Endometrial microvascular endothelial cells (primary cell): Measurements from ENCODE around the gene SHANK2. TPM values are rescaled to one million over a fixed set of nuclear protein-coding genes. Genes with fewer than 3 reads are reported as not detected.

Experiments used
- in situ Hi-C: cut with HindIII; loops from 2 replicates; pipeline ENCODE4 v1.10.0; 2017; ENCODE audit warnings: low sequenced_read_pairs, low pct_unique_long_range_greater_than_20kb; ENCODE audit errors: inconsistent ontology term
- total RNA-seq: library from RNA; depleted of rRNA; stranded (reverse); fragments of >200 nt; gene quantifications from one replicate; pipeline ENCODE4 v1.2.3, GENCODE V29; 2015; ENCODE audit errors: inconsistent ontology term

Gene SHANK2
- total RNA-seq, 1 donor from 2014 or later, result not detected

GRCh38 chr11:71227058-71227659, 25.2 kb downstream of the SHANK2 start:
- in situ Hi-C loops, result no loop called here

- in situ Hi-C loops, result no loop called here
Observed at GRCh38 chr11:71223671-71224660, 28.4 kb downstream of the SHANK2 start.

- in situ Hi-C loops, result no loop called here
Observed at GRCh38 chr11:71223081-71223405, 29.3 kb downstream of the SHANK2 start.

GRCh38 chr11:71222318-71223080, 29.9 kb downstream of the SHANK2 start:
- in situ Hi-C loops, result no loop called here

GRCh38 chr11:71221821-71222220, 30.6 kb downstream of the SHANK2 start:
- in situ Hi-C loops, result no loop called here

DNA sequence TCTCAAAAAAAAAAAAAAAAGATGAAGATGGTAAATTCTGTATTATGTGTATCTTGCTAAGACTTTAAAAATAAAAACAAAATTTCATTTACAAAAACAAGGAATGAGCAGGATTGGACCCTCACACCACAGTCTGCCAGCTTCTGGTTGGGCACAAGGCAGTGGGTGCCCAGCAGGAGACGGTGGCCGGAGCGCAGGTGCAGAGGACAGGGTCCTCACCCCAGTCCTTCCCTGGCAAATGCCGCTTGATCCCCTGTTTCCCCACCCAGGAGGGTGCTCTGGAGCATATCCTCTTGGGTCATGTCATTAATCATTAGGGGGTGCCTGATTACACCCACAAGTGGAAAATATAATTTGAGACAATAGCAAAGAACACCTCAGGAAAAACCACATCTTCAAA, 31.2 kb downstream of the SHANK2 start:
- in situ Hi-C loops, result no loop called here

DNA sequence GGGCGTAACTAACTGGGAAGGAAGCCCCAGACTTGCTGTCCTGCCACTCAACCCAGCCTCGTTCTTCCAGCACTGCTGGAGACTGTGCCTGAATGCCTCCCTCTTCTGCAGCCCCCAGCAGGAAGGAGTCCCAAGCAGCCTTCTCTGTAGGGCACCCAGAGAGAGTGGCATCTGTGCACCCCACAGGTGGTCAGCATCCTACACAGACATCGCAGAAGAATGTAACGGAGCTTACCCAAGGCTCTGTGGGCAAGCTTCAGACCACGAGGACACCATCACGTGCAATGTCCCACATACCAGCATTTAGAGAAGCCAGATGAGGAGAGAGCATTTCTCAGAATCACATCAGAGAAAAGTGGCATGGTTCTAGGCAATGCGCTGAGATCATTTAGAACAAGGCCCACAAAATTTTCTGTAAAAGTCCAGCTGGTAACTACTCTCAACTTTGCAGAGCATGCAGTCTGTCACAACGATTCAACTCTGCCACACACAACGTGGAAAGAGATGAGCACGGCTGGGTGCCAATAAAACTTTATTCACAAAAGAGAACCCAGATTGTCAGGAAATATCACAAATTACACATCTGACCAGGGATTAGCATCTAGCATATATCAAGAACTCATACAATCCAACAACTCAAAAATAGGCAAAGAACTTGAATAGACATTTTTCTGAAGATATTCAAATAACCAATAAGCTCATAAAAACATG, 33.4 kb downstream of the SHANK2 start:
- in situ Hi-C loops, result no loop called here

DNA sequence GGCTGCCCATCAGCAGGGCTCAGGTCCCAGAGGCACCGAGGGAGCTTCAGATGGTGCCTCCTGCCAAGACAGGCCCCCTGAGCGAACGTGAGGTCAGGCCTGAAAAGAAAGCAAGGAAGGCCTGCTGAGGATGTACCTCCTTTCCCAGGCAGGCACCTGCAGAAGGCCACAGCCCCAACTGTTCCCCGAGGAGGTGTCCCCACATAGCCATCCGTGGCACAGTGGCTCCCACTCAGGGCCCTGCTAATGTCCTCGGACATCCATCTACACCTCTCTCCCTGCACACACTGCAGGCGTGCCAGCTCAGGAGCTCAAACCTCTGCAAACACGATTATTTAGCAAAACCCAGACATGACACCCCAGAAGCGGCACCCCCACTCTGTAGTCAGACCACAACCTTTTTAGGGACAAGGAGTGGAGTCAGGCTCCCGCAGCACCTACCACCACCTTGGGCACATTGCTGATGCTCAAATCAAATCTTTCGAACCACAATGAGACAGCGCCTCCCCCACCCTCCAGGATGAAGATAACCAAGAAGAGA, 36.9 kb downstream of the SHANK2 start:
- in situ Hi-C loops, result no loop called here

- in situ Hi-C loops, result no loop called here
Observed at GRCh38 chr11:71214553-71215424, 37.6 kb downstream of the SHANK2 start.

- in situ Hi-C loops, result no loop called here
Observed at GRCh38 chr11:71213696-71214552, 38.5 kb downstream of the SHANK2 start.

GRCh38 chr11:71212871-71213559, 39.4 kb downstream of the SHANK2 start:
- in situ Hi-C loops, result no loop called here

DNA sequence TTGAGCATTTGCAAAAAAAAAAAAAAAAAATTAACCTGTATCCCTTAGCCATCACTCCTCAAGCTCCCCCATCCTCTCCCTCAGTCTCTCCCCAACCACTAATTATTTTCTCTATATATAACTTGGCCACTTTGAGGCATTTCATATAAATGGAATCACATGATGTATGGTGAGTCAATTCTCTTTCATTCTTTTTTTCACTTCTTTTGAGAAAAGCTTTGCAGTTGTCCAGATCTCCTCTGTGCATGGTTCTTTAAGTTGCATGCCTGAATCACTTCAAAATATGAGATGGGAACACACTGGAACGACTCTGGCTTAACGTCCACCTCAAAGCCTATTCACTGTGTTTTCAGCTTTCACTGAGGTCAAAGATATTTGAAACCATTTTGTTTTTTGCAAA, 40.7 kb downstream of the SHANK2 start:
- in situ Hi-C loops, result no loop called here

- in situ Hi-C loops, result no loop called here
Observed at GRCh38 chr11:71210861-71211260, 41.5 kb downstream of the SHANK2 start.

- in situ Hi-C loops, result no loop called here
Observed at GRCh38 chr11:71209656-71210055, 42.7 kb downstream of the SHANK2 start.

DNA sequence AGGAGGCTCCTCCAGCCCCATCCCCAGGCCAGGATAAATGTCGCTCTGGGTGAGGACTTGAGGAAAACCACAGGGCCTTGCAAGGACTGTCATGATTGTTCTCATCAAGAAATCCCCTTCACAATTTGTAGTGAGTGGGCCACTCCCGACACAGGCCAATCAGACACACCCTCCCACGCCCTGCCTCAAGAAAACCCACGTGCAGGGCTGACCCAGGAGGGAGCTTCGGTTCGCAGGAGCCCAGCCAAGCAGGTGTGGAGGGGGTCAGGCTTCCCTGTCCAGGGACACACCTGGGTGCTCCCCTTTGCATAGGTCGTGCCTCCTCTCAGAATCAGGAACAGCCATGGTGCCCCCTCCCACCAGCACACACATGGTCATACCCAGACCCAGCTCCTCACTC, 43.2 kb downstream of the SHANK2 start:
- in situ Hi-C loops, result no loop called here

GRCh38 chr11:71208011-71208774, 44.2 kb downstream of the SHANK2 start:
- in situ Hi-C loops, result no loop called here
